Prostate gland (tissue), 2 donors: Measurements from ENCODE around the gene MLYCD.

Source experiments
- CTCF ChIP-seq, 4 experiments: fragments of 200-600 bp in 2 of 4; fragments of 450-650 bp in 2 of 4; sonication (generic) in 2 of 4; IDR thresholded peaks; 1 replicate in 3 of 4; 2 replicates in 1 of 4; pipeline ENCODE4 v1.5.1; 2016 to 2019; ENCODE audit warnings: antibody characterized with exemption in 4 of 4, mild to moderate bottlenecking in 2 of 4, moderate library complexity in 2 of 4
- POLR2A ChIP-seq: fragments of 450-650 bp; IDR thresholded peaks from one replicate; pipeline ENCODE4 v1.6.1; 2016; ENCODE audit warnings: antibody characterized with exemption, mild to moderate bottlenecking

- no peak for TF ChIP-seq CTCF (IDR thresholded peaks at IDR 0.05)
- no peak for TF ChIP-seq POLR2A
Measured at GRCh38 chr16:83928341-83929055, 29.6 kb downstream of the MLYCD start.
